Measurements from ENCODE around the gene FLAD1.
A peak's percentile ranks its signal among the peaks of the same experiment; 100 is the strongest.

The FLAD1 gene

GRCh38 chr1:155017041-155017945 is 34.1 kb downstream of the FLAD1 start:
- DNase-seq (ENCODE audit: low spot score): peak; percentile 87

- DNase-seq (ENCODE audit: low spot score): no peak
Measured at GRCh38 chr1:155017946-155018316, 34.8 kb downstream of the FLAD1 start.

DNA sequence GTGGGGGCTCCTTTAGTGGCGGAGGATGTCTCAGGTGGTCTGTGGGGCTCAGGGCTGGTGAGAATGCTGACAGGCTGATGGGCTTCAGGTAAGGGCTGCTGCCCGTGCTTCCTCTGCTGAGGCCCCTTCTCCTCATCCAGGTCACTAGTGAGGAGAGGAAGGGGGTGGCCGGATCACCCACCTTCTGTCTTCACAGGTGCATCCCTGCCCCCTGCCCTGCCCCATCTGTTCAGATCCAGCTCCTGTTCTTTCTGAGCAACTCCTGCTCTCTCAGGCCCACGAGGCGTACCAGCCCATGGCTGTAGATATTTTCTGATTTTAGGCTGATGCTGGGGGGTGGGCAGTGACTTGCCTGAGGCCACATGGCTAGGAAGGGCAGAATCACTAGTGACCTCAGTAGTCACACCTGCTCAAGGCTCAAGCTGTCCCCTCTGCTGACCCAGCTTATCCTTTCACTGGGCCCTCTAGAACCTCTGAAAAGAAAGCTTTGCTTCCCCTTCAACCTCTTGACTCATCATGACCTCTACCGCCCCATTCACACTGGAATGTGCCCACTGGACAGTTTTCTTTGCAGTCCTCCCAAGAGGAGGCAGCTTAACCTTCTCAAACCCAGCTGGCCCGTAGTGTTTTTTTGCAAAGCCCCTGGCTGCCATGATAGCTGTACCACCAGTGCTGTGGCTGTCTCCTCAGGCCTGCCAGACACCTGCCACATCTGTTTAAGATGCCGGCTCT is 35.6 kb downstream of the FLAD1 start:
- DNase-seq (ENCODE audit: low spot score): no peak

DNA sequence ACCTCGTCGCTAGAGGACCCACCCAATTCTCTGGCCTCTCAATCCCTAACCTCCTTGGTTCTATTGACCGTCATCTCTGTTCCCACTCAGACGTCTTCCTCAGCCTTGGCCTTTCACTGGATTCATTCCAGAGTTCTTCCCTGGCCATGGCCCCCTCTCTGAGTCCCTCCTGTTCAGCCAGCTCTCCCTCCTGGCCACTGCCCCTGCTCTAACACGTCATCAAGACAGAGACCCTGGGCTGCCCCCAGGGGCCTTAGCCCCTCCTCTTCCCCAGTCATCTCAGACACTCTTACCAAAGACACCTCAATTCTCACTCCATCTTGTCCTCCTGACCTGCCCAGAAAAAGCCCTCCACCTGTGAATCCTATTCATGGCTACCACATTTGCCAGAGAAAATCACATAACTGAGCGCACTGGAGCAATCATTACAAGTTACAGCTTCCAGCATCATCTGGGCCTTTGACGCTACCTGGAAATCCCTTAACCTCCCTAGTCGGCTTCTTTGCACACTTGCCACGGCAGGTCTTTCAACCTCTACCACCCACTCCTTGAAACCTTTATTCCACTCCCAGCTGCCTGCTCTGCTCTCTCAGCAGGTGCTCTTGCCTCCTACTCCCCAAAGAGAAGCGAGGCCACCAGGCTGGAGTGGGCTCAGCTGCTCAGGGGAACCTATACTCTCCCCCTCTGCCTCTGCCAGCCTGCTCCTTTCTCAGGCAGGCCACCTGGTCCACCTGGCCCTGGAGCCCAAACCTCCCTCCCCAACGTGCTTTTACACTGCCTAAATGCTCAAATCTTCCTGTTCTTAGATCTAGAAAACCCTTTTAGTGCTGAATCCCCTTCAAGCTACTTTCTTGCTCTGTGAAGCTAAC is 36.5 kb downstream of the FLAD1 start:
- no peak for DNase-seq (ENCODE audit: low spot score)

DNA sequence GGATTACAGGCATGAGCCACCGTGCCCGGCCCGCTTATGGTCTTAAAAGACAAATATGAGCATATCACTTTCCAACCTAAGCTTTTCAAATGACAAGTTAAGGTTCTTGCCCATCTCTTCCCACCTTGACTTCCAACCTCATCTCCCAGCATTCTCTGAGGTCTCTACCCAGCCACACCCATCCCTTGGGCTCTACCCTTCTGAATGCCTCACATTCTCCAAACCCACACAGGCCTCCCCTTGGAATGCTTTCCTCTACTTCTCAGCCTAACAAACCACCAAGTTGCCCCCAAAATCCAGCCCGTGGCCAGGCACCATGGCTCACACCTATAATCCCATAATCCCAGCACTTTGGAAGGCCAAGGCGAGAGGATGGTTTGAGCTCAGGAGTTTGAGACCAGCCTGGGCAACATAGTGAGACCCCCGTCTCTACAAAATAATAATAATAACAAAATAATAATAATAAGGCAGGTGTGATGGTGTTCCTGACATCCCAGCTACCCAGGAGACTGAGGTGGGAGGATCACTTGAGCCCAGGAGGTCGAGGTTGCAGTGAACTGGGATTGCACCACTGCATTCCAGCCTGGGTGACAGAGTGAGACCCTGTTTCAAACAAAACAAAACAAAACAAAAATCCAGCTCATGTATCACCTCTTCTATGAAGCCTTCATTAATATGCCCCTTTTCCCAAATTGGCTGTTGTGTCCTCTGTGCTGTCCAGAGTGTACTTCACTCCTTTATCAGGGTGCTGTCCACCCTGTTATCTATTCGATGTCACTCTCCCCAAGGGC is 39.2 kb downstream of the FLAD1 start:
- DNase-seq (ENCODE audit: low spot score): no peak

DNA sequence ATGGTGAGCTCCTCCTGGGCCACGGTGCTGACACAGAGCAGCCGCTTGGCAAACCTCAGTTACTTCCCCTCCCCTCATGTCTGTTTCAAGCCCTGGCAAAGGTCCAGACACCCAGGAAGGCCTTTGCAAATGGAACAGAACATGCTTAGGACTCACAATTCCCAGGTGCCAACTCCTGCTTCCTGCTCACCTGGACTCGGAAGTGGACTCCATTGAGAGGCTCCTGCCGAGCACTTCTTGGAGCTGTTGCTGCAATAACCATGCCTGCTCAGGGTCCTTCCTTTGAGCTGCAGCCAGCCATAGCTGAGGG is 39.7 kb downstream of the FLAD1 start:
- no peak for DNase-seq (ENCODE audit: low spot score)

DNA sequence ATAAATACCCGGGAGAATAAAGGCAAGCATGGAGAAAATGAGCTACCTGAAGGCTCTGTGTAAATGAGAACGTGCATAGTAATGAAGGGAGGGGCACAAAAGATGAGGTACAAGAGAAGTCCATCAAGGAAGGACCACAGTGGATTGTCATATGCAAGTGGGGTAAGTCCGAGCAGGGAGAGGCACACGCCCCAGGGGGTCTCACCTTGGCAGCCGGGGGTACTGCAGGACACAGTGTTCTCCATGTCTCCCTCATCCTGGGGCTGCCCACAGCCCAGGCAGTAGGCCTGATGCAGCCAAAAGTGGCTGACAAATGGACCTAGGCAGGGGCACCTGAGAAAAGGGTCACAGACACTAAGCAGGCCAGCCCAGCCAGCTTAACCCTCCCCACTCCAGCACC is 40.5 kb downstream of the FLAD1 start:
- no peak for DNase-seq (ENCODE audit: low spot score)

DNA sequence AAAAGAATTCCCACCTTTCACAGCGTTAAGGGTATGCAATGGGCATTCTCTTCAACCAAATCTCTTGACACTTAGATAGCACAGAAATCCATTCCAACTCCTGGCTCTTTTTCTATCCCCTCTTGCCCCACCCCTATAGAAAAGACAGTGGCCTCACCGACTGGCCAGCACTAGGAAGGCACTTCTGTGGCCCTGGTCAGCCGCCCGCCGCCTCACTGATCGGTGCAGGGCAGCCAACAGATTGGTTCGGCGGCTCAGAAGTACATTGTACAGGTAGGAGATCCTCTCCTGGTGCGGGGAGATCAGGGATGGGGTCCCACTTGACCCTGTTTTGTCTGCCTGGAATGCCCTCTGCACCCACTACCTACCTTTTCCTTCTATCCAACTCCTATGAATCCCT is 41.2 kb downstream of the FLAD1 start:
- no peak for DNase-seq (ENCODE audit: low spot score)

- DNase-seq (ENCODE audit: low spot score): no peak
Measured at GRCh38 chr1:155026154-155026553, 43.0 kb downstream of the FLAD1 start.

DNA sequence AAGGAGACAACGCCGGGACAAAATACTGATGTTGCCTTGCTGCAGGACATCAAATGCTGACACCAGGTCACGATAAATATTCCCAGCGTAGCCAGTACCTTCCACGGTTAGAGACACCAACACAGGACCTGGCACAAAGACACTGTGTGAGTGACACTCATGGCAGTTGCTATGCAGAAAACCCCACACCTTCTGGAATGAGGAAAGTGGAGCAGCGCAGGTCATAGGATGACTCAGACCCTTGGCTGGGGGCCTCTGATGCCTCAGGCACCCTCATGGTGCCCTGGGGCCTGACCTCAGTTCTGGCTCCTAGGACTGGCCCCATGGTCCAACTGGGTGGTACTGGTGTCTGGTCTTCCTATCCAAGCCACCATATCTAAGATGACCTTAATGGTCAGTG is 43.4 kb downstream of the FLAD1 start:
- no peak for DNase-seq (ENCODE audit: low spot score)

DNA sequence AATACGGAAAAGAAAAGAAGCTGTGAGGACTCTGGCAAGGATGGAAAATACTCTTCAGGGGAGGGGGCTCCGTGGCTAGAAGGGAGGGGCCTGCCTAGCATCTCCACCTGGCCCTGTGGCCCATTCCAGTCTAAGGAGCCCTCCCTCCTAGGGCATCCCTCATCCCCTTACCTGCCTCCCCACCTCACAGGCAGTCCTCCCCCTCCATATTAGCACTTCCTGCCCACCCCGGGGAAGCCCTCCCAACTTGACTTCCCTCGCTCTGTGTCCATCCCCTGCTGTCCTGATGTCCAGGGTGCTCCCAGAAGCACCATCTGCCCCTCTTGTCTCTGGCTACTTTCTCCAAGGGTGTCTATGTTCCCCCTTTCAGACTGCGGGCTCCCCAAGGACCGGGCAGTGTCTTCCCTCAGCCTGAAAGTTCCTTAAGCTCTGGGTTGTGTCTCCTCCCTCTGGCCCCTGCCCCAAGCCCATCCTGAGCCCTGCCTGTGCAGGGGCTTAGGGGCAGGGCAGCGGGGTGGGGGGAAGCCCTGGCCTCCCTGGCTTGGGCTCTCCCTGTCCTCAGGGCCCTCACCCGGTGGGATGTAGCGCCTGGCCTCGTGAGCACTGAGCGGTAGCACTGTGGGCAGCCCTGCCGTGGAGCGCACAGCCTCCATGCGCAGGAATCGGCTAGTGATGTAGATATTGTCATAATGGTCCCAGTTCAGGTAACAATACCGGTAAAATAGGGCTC is 46.5 kb downstream of the FLAD1 start:
- no peak for DNase-seq (ENCODE audit: low spot score)

DNA sequence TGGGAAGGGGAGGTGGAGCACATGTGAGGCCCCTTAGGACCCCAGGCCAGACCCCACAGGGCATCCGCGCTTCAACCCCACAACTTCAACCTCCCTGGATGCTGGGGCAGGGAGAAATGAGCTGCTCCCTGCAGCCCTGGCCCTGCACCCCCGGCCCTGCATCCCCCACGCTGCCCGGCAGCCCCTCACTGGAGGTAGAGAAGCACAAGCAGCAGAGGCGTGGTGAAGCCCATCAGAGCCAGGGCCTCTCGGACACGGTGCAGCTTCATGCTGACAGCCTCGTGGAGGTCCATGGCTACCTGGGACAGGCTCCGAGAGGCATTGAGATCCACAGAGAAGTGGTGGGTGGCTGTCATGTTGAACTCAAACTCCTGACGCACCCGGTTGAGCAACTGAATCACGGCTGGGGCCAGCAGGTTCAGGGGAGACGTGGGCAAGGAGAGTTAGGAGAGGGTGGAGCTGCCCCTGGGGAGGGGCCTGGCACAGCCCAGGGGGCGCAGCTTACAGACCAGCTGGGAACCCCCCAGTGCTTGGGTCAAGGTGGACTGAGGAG is 47.2 kb downstream of the FLAD1 start:
- DNase-seq (ENCODE audit: low spot score): no peak

- no peak for DNase-seq (ENCODE audit: low spot score)
Measured at GRCh38 chr1:155030899-155031298, 47.8 kb downstream of the FLAD1 start.

GRCh38 chr1:155032886-155033285 is 49.7 kb downstream of the FLAD1 start:
- no peak for DNase-seq (ENCODE audit: low spot score)

DNA sequence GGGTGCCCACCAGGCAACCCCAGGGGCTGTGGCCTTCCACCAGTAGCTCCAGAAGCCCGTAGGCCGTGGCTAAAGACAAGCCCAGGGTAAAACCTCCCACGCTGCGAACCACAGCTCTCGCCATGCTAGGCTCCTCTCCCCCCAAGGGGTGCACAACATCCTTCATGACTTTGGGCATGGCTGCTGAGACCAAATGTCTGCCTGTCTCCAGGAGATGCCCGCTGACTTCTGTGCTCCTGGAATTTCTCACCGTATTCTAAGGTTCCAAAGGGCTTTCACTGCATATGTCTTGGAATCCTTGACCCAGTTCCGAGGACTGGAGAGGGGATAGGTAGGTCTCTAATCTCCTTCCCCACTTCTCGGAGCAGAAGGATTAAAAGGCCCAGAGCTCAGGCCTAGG is 50.4 kb downstream of the FLAD1 start, which contains the start of the genes DCST1 and DCST2:
TSS of gene DCST1 (plus strand) at position 301 of the 400 bp plus-strand sequence. CDS start 213 bp downstream, outside the sequence.
TSS of gene DCST2 (minus strand) at position 258 of the 400 bp plus-strand sequence. CDS start at position 178, 80 bp downstream.
- DNase-seq (ENCODE audit: low spot score): no peak

DNA sequence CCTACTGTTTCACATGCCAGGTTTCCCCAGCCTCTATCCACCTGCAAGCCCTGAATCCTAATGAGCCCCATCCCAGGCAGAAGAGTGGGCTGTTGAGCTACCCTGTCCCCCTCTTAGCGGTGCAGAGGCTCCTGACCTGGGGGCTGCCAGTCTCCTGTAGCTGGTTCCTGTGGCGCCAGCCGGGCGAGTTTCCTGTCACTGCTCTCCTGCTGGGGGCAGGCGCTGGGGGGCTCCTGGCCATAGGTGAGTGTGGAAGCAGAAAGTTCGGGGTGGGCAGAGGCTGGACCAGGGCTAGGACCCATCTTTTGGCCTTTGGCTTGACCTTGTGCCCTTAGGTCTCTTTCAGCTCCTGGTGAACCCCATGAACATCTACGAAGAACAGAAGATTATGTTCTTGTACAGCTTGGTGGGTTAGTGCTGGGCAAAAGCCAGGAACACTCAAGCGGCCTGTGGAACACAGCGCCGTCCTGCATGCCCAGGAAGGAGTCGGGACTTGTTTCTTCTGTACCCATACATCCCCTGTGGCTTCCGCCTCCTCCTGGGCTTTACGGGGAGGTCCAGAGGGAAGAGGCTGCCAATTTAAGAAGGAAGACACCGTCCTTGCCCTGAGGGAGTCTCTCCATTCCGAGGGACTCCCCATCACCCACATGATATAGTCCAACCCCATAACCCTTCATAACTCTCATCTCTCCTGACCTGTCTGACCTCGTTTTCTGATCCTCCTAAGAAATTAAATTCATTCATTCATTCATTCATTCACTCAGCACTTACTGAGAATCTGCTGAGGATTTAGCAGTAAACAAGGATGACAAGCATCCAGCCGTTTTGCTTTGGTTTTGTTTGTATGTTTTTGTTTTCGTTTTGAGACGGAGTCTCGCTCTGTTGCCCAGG is 51.4 kb downstream of the FLAD1 start:
- no peak for DNase-seq (ENCODE audit: low spot score)

DNA sequence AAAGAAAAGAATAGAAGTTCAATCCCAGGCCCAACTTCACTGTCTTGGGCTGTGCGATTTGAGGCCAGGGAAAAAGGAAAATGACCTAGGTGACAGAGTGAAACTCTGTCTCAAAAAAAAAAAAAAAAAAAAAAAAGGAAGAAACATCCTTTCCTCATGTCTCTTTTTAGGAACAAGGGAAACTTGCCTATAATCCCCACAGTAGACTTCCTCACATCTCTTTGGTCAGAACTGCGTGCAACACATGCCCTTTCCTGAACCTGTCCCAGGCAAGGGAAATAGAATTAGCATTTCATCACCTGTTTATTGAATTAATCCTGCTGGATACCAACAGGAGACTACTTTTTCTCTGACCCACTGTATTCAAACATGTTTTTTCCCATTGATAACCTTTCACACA is 52.8 kb downstream of the FLAD1 start:
- DNase-seq (ENCODE audit: low spot score): no peak

DNA sequence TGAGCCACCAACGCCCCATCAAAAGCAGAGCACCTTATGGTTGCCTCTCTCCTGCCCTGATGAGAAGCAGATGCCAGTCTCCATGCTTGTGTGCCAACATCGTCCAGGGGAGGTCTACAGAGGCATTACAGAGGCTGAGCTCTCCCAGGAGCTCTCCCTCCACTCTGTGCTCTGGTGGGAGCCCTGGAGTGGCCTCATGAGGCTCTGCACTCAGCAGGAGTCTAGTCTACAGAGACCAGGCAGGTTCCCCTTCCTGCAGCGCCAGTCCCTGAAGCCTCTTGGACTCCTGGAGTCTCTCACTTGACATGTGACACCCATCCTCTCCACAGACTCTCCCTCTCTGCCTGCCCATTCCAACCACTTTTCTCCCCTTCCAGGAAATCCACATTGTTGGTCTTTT is 53.9 kb downstream of the FLAD1 start:
- no peak for DNase-seq (ENCODE audit: low spot score)

DNA sequence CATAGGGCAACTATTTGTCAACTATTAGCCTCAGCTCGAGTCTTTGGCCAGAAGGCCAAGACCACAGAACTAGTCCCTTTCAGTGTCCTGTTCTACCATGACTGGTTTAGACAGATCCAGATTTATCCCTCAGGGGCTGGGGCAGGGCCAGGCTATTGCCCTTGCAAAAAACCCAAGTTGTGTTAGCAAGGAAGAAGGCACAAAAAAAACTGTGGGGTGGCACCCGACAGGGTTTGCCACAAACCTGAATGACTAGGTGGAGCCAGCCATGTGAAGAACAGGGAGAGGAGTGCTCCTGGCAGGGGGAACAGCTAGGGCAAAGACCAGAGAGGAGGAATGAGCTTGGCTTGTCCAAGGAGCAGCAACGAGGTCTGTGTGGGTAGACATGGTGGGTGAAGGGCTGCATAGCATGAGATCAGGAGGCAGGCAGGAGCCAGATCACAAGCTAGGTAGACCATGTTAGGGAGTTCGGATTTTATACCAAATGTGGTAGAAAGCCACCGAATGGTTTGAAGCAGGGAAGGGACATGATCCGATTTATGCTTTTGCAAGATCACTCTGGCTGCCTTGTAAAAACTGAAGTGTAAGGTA is 54.8 kb downstream of the FLAD1 start:
- no peak for DNase-seq (ENCODE audit: low spot score)
